NCI-H1048 (cell line): Measurements from ENCODE around the gene YARS2.
"Not testable (repeated sequence)": the region's sequence is repeated elsewhere in the genome, so short reads cannot be mapped to it uniquely, and the experiment has no call there.

Experiments used
- DNase-seq: peaks from one replicate; lab custom pipeline; 2025; lab: John Stamatoyannopoulos, UW

The YARS2 gene

DNA sequence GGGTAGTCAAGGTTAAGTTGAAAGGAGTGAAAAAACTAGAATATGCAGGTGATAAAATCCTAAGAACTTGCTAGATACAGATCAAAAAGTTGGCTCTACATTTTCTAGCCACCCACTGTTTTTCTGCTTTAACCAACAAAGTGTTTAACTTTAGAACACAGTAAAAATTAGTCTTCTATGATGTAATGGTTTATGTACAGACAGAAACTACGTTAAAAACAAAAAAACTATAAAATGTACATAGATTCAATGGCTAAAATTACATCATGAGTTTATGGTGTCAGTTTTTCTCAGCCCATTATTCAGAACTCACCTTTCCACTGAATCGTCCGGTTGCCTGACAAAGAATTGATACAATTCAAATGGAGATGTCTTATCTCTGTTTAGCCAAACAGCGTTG is 2.1 kb downstream of the YARS2 start:
- DNase-seq = no peak

DNA sequence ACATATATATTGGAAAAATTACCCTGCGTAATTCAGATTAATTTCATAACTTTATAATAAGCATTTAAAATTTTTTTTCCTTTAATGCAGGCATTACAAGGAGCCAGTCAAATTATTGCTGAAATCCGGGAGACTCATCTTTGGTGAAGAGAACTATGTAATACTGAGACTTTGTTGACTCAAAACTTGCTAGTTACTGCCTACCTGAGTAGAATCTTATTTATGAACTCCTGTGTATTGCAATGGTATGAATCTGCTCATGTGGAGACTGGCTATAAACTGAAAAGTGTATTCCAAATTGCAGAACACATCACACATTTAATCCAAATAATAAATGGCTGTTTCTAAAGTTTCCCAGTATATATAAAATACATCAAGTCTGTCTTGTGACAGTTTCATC is 12.4 kb downstream of the YARS2 start:
- DNase-seq = no peak

DNA sequence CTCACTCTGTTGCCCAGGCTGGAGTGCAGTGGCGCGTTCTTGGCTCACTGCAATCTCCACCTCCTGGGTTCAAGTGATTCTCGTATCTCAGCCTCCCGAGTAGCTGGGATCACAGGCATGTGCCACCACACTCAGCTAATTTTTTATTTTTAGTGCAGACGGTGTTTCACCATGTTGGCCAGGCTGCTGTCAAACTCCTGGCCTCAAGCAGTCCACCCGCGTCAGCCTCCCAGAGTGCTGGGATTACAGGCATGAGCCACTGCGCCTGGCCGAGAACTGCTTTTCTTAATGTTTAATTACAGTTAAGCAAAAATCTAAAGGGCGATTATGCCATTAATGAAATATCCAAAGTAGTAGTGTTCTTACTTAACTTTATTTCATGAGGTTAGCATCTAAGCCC is 13.6 kb downstream of the YARS2 start:
- no peak for DNase-seq

DNA sequence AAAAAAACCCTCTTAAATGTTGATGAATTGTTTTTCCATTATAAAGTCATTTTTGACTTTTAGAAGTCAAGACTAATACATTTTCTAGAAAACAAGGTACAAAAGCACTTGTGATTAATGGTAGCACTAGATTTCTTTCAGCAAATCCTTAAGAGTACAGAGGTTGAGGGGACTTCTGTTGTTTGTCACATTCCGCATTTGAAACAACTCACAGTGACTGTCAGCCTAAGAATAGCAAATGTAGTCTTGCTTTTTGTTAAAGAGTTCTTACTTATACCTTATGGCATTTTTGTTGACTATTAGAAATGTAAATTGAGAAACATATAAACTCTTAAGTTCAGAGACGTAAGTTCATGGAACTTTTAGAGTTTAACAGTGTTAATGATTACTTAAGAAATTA is 16.4 kb downstream of the YARS2 start:
- DNase-seq = no peak

DNA sequence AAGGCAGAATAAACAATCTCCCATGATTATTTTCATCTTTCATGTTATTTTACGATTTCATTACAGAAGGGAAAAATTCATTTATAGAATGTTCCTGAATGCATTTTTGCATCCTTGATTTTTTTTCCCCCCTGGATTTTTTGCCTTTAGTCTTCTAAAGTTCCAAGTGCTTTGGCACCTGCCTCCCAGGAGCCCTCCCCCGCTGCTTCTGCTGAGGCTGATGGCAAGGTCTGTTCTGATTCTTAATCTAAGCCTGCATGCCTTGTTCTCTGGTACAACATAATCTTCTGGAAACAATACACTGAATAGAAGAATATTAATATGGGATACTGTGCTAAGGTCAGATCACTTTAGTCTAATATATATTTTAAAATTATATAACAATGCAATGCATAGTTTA is 18.0 kb downstream of the YARS2 start:
- DNase-seq = no peak

DNA sequence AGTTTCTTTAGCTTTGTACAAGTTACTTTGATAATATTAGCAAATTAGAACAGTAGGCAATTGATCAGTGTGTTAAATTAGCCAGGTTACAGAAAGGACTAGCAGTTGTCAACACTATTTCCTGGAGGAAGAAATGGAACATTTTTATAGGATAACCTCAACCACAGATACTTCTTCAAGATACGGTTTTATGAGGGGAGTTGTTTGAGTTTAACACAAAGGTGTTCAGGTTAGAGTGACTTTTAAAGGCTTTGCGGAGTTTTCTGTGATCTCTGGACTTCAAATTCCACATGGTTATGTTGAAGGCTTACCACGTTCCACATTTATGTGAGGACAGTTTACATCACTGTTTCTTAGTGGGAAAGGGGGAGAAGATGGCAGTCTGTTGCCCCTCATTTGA is 19.3 kb downstream of the YARS2 start:
- no peak for DNase-seq

DNA sequence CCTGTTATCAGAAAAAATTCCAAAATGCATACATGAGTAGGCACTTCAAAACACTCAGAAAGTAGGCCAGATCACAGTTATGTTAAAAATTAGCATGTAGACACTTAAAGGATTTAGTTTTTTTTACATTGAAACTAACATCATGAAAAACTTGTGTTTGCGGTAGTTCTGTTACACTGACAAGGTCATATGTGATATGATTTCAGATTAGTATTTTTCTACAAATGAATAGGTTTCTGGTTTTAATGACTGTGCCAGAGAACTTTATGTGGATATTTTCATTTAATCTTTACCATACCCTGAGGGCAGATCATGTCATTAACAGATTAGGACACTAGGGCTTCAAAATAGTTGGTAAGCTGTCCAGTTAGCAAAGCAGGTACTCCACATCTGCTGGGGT is 20.7 kb downstream of the YARS2 start:
- DNase-seq = no peak

DNA sequence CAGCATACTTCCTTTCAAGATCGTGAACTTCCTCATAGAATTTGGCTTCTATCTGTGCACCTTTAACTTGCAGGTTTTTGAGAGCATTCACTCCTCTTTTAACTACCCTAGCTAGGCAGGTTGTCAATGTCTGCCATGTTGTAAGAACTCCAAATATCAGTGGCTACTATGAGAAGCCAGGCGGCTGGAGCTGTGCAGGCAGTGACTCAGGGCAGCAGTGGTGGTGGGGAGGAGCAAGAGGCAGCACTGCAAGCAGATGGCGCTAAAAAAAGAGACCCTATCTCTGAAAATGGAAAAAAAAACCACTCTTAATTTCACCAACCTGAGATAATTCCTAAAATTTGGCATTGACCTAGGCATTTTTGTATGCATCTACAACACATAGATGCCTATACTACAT is 28.5 kb downstream of the YARS2 start:
- DNase-seq = no peak

DNA sequence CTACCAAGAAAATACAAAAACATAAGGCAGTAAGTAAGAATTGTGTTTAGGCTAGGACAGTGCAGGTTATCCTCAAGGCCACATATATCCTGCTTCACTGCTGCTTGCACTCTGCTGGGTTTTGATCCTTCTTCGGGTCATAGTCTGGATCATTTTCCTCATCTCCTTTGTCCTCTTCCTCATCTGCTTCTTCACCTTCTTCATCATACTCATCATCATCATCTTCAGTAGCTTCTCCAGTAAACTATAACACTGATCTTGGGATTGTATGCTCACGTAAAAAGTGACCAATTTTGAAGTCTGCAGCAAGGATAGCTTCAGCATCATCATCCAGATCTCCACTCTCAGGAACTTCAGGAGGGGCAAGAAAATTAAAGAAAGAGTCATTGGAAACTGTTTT is 29.4 kb downstream of the YARS2 start:
- no peak for DNase-seq

DNA sequence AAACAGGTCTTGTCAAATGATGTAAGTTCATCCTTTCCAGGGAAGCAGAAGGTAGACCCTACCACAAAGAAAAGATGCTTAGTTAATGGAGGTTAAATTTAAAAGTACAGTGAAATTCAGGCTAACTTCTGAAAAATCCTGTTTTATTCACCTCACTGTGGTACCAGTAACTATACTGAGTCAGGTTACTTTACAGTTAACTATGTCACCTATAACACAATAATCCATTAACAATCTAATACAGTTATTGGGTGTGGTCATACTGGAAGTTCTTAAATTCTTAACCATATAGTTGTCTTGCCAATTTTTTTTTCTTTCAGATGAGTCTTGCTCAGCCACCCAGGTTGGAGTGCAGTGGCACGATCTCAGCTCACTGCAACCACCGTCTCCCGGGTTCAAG is 30.4 kb downstream of the YARS2 start:
- not testable (repeated sequence) for DNase-seq

DNA sequence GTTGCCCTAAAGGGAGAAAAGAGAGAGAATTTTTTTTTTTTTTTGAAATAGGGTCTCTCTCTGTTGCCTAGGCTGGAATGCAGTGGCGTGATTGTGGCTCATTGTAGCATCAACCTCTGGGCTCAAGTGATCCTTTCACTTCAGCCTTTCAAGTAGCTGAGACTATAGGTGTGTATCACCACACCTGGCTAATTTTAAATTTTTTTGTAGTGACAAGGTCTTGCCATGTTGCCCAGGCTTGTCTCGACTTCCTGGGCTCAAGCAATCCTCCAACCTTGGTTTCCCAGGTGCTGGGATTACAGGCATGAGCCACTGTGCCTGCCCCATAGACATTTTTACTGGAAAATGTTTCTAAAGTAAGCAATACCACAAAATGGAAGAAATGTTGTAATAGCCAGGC is 36.8 kb downstream of the YARS2 start:
- DNase-seq = no peak

DNA sequence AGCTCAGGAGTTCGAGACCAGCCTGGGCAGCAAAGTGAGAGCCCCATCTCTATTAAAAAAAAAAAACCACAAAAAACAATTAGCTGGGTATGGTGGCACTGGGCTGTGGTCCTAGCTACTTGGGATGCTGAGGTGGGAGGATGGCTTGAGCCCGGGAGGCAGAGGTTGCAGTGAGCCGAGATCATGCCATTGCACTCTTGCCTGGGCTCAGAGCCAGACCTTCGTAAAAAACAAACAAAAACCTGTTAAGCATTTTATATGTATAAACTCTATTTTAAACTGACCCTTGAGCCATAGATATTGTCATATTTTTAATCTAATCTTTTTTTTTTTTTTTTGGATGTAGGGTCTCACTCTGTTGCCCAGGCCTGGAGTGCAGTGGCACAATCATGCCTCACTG is 40.9 kb downstream of the YARS2 start:
- DNase-seq = no peak

DNA sequence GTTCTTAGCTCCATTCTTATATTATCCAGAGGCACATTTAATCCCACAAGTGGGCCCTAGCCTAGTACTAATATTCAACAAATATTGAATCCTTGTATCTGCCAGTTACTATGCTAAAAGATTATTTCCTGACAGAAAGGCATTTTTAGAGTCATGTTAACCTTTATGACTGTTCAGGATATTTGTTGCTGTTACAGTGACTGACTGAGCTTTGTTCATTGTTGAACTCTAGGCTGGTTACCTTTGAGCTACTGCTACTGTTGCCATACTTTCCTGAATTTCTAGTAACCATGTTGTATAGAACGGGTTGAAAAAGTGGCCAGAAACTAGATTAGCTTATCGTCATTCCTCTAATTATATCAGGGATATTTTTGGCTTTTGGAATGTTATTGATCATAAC is 46.8 kb downstream of the YARS2 start:
- DNase-seq = no peak

DNA sequence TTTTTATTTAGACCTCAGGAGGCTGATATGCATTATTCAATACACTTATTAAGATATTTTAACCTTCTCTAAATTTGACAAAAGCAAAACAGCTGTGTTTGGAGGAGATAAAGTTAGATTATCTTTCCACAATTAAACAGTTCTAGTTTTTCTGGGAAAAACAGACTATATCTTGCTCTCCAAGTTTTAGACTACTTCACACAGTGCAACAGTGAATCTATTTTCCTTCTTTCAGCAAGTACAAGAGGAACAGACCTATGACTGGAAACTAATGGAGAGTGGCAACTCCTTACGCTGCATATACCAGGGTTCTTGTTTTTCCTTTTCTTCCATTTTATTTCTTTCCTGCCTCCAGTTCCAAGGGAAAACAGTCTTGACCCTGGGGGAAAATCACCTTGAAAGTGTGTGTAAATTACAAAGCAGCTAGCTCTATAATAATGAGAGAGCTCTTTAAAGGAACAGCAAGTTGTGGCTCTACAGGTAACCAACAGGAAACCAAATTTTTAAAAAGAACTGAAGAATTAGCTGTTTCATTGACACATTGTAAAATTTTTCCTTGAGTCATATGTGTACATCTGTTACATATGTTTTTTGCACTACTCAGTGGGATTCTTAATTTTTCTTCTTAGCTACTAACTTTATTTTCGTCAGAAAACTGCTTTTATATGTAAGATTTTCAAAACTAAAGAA is 49.2 kb downstream of the YARS2 start:
- DNase-seq = no peak

DNA sequence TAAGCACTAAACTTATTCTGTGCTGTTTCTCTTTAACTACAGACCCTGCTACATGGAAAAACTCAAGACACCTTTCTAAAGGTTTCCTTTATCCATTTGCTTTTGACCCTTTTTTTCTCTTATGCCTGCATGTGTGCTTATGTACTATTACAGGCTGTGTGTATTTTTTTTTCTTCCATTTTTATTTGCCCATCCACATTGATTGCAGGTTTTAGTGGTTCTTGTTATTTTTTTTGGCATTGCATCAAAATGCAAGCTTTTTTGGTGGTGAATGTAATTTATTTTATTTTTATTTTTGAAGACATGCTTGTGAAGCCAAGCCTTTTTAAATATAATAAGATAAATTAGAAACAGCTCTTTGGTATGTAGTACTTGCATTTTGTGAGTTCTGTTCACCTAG is 49.9 kb downstream of the YARS2 start:
- no peak for DNase-seq

DNA sequence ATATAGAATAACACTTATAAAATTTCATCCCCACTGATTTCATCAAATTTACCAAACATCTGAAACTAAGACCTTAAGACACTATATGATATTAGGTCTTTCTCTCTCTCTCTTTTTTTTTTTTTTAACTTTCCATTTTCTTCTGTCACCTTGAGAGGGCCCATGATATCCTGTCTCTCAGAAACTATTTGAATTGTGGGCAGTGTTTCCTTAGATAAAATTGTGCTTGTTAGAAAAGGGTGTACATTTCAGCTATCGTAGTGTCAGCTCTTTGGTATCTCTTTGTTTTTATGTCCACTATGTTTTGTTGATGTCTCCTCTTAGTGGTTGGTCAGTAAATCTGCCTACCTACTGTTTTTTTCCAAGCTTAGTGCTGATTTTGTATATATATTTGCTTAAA is 52.8 kb downstream of the YARS2 start:
- DNase-seq = no peak

DNA sequence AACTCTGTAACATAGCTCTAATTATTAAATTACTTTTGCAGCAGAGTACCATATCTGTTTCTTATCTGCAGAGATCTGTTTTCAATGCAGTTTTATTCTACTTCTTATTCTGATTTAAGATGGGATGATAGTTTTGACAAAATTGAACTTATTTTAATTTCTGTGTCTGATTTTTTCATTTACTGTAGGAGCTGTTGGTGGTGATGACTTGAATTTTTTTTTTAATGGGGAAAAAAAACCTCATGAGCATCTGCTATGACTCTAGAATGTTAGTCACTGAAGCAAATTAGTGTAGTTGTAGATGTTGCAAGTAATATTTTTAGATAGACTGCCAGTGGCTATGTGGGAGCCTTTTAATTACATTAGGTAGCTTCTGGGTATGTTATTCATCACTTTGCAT is 53.2 kb downstream of the YARS2 start:
- DNase-seq = no peak

DNA sequence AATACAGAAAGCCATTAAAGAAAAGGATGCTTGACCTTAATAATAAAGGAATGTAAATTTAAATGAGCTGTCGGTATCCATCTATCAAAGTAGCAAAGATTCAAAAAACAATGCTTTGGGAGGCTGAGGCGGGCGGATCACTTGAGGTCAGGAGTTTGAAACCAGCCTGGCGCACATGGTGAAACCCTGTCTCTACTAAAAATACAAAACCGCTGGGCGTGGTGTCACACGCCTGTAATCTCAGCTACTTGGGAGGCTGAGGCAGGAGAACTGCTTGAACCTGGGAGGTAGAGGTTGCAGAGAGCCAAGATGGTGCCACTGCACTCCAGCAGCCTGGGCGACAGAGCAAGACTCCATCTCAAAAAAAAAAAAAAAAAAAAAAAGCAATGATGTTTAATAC is 56.3 kb downstream of the YARS2 start:
- not testable (repeated sequence) for DNase-seq

DNA sequence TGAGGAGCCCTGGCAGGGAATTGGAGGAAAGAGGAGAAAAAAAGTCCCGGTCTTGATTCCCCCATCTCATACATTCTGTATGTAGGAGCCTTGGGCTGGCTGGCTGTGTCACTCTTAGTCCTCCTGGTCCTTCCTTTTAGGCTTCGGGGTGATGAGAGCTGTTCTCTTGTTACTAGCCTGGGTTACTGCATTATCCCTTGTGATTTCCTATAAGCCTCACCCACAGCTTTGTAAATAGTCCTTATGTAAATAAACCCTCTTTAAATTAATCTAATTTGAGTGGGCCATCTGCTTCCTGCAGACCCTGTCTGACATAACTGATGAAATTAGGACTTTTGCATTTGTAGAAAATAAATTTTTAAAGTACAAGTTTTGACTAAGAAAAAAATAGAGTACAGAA is 57.4 kb downstream of the YARS2 start:
- DNase-seq = no peak

DNA sequence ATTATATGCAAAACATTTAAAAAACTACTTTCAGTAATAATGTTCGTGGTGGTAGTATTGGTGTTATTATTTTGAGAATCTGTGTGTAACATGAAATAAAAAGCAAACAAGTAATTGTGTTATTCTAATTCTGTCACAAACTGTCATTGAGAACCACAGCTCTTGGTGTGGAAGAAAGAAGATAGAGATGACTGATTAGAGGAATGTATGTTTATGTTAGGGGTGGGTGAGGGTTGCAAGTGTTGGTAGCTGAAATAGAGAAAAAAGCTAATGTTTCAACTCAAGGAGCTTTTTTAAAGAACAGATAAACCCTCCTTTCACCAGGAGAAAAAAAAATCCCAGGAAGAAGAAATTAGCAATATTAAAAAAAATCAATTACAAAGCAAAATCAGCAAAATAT is 58.3 kb downstream of the YARS2 start:
- DNase-seq = no peak
